Hypothalamus (tissue), 51 donors: ENCODE measurements around the gene EPB41L1.

Source experiments
- DNase-seq, 51 donors: peaks; one replicate each; lab custom pipeline; 2025; lab: John Stamatoyannopoulos, UW

Gene EPB41L1

DNA sequence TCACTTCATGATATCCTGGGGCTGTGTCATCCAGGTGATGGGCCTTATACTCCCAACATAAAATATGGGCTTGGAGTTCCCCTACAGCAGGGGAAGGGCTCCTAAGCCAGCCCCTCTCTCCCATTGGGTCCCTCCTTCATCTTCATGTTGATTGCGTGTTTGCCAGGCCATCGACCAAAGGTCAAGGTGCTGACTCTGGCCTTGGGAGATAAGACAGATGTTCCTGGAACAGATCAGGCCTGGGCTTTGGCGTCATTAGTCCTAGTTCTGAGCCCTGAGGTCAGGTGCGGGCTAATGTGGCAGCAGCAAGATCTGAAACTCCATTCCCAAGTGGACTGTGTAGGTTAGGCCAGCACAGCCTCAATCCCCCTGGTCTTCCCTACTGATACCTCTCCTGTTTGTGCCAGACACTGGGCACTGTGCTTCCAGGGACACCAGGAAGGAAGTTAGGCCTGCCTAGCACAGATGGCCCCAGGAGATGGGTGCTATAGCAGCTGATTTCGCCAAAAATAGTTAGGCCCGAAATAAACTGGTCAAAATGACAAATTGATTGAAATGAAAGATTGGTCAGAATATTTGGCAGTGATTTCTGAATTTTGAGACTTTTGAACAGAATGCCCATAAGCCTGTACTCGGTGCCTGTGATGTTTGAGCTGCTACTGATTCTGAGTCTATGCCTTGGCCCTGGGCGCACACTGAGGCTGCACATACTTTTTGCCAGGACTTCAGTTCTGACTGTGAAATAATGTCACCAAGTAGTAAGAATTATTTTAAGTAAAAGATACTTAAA is 28.8 kb downstream of the EPB41L1 start:
- no peak for DNase-seq

DNA sequence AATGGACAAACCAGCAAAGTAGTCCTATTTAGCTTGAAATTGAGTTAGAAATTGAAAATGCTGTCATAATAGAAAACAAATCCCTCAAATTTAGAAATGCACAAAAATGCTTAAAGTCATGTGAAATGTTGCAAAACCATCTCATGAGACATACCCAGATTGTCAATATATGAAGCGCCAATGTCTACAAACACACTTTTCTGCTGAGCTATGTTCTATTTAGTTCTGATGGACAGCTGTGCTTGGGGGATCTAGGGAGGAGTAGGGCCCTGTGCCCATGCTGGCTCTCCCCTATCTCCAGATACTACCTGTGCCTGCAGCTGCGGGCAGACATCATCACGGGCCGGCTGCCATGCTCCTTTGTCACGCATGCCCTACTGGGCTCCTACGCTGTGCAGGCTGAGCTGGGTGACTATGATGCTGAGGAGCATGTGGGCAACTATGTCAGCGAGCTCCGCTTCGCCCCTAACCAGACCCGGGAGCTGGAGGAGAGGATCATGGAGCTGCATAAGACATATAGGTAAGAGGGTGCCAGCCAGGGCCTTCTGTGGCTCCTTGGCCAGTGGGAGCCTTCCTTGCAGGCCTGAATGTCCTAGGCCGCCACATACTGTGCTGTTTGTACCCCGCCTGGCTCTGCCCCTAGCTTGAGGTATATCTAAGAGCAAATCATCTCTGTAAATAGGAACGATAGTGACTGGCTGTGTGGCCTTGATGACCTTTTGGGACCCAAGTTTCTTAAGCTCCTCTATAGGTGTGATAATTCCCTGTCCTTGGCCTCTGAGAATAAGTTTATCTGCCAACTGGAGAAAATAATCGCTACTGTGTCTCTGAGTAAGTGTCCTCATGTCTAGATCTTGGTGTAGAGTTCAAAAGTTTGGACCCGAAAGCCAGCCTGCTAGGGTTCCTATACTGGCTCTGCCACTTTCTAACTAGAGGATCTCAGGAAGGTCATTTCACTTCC is 30.6 kb downstream of the EPB41L1 start:
- no peak for DNase-seq

DNA sequence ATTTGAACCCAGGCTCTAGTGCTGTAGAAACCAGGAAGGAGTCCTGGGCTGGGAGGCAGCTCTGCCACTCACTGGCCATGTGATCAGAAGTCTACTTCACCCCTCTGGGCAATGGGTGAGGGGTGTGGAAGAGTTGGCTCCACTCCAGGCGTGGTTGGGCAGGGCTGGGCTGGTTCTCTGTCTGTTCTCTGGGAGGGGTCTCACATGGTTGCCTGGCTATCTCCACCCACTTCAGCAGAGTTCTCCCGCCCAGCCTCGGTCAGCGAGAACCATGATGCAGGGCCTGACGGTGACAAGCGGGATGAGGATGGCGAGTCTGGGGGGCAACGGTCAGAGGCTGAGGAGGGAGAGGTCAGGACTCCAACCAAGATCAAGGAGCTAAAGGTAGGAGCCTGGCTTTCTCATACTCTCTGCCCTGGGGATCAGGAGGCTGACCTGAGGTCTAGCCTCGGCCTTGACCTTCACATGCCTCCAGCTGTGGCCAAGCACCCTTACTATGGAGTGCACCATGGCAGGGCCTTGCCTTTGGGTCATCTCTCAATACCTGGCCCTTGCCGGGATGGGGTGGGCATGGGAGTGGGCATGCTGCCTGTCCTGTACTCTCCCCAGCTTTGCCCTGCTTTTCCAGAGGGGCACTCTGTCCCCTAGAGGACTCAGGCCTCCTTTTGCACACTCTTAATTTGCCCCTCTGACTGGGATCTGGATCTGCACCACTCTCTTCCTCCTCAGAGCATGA is 39.6 kb downstream of the EPB41L1 start:
- no peak for DNase-seq

DNA sequence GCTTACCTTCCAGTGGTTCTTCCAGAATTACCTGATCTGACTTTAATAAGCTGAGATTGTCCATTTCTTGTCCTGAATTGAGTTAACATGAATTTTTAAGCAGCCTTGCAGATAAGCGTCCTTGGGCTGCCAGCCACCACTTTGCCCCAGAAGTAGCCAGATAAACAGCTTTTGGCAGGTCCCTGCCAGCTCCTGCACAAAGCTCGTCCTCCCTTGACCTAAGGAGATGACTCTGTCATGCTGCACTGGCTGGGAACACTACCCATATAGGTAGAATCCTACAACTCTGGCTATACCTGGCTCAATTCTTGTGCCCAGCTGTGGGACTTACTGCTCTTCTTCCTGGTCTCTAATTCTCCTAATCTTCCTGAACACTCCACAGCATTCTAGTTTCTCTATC is 42.1 kb downstream of the EPB41L1 start:
- no peak for DNase-seq

DNA sequence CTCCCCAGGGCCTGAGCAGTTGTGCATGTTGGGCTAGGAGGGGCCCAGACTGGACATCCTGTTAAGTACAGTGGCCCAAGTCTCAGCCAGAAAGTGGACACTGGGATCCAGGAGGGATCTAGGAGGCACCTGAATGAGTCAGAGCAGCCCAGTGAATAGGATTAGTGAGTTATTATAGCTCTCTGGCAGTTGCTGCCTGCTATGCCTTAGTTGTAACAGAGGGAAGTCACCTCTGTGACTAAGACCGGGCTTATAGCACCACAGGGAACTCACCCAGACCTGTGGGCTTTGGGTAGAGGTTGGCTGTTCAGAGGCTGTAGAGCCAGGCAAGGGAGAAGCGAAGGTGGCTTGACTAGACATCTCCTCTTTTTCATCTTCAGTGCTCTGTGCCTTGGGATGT is 42.7 kb downstream of the EPB41L1 start:
- DNase-seq = no peak

DNA sequence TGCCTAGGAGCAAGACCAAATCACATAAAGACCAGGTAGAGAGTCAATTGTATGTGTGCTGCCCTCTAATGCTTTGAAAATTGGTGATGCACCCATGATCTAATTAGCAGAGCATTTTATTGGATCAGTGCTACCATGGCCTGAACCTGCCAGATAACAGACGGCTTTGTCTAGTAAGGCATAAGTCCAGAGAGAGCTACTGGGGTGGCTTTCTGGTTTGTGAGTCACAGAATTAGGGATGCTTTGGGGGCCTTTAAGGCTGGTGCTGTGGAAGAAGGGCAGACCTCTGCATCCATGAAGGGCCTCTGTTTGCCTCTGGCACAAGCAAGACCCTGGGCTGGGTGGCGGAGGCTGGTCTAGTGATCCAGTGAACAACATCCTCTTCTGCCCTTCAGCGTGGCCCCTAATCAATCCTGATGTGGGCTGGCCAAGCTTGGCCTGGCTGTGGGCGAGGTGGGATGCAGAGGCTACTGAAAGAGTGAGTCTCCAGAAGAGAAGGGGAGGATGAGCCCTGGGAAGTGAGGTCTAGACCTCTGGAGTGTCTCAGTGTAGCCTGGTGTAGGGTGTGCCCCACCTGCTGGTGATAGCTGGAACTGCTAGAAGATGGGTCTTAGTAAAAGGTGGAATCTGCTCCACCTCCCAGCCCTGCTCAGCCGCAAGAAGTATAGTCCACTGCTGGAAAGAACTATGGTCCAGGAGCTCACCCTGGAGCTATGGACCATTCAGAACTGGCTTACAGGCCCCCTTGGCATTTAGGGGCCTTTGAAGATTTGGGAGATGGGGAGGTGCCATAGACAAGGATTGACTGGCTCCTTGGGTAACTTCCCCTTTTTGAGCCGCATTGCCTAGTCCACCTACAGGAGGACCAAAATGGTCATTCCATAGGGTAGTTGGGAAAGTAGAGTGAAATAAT is 45.1 kb downstream of the EPB41L1 start:
- DNase-seq = peak in 50 of 51 donors; percentile 6 to 93 (median 50)

DNA sequence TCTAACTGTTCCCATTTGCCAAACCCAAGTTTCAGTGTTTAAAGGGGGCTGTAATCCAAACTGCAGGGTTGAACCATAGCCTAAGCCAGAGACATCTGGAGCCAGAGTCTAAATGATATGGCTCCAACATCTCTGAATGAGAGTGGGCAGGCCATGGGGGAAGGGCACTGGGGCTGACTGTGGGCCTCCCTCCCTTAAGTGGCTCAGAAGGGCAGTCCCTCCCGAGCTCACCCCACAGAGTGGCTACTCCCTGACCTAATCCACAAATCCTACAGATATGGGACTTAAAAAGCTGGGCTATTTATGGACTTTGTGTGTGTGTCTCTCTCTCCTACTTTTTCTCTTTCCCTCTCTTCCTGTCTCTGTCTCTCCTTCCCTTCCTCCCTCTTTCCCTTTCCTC is 45.9 kb downstream of the EPB41L1 start:
- no peak for DNase-seq

DNA sequence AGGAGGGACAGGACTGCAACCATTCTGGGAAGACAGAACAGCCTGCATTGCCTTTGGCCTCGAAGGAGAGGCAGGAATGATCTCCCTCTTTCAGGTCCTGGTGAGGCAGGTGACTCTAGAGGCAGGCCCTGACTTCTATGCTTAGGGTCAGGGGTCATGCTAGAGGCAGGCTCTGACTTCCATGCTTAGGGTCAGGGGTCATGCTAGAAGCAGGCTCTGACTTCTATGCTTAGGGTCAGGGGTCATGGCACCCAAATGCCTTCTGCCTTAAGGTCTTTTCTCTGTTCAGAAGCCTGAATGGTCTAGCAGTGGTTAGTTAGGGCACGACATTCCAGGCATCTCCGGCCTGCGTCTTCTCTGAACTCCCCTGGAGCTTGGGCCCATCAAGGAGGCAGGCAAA is 46.7 kb downstream of the EPB41L1 start:
- no peak for DNase-seq

DNA sequence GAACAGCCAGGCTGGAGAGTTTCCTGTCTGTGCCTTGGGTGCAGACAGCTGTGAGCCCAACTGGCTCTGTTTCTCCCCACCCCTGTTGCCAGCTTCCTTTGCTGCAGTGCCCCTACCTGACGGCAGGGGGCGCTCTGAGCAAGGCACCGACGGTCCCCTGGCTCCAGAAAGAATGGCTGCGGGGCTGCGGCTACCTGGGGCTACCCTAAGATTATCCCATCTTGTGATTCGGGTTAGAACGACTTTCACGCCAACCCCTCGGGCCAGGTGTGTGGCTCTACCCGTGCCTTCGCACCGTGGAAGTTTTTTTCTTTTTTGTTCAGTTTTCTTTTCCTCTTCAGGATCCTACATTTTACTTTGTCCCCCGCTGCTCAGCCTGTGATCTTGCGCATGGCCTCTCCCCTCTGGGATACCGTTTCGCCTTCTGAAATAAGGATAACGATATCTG is 48.4 kb downstream of the EPB41L1 start:
- peak in 46 of 51 donors; percentile 5 to 82 (median 46) for DNase-seq

DNA sequence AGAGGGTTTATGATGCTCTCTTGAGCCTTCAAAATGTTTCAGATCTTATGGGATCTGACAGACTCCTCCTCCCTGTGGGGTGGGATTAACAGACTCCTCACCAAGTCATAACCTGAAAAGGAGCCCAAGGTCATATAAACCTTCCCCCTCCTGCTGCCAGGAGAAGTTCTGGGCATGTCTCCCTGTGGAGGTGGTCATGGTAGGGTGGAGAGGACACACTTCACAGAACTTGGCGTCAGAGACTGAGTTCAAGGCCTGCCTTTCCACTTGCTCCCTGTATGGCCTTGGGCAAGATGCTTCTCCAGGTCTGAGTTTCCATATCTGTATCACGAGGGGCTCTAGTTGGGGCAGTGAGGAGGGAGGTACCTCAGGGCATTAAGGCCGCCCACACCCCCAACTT is 49.3 kb downstream of the EPB41L1 start:
- DNase-seq = no peak

DNA sequence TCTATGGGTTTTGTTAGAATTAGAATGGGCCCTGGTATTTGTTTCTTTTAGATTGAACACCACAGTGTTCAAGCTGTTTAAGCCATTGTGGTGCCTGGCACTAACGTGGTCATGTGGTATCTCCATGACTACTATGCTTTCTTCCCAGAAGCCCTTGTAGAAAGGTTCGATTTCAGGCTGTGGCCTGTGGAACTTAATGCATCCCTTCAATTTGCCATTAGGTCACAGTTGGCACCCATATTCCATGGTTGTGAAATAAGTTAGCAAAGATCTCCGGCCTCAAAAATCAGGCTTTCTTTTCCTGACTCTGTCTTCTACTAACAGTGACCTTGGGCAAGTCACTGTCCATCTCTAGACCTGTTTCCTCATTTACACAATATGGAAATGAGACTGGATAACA is 50.5 kb downstream of the EPB41L1 start:
- no peak for DNase-seq

DNA sequence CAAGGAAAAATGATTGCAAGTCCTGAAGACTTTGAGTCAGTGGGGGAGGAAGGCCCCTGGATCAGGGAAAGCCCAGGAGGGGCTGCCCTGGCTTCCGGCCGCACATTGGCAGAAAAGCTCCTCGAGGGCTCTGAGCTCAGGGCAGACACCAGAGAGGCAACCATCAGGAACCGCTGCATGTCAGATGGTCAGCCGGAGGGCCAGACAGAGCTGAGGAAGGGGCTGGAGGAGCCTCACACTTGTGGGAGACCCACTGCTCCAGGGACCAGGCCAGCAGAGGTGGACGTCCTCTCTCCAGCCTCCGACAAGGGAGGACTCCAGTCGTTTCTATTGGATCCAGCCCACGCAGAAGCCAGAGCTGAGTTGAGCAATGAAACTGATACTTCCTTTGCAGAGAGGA is 51.5 kb downstream of the EPB41L1 start:
- DNase-seq = no peak

DNA sequence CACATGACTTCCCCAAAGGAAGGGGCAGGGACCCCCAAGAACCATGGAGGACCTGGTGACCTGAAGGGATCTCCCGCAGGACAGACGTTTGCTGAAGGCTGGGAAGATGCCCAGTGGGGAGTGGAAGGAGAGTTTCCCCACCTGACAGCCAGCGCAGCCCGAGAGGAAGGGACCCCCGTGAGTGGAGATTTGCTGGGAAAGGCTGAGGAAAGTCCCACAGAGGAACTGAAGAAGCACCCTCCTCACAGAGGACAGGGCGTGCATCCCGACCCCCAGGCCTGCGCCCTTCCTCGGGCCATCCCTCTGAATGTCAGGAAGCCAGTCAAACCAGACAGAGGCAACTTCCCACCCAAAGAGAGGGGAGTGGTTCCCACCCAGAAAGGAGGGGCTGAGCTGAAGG is 52.1 kb downstream of the EPB41L1 start:
- DNase-seq = no peak

DNA sequence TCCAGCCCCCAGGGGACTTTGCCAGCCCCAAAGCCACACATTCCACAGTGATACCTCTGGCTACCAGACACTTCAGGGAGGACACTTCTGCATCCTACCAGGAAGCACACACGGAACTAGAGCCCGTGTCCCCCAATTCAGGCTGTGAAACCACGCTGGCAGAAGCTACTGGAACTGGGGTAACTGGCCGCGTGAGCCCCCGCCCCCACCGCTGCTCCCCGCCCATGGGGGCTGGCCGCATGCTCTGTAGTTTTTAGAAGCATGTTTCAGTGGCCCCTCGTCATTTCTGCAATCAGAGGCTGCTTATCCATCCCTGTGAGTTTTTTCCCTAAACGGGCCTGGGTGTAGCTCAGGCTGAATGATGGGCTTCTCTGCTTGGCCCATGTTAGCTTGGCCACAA is 53.1 kb downstream of the EPB41L1 start:
- no peak for DNase-seq

DNA sequence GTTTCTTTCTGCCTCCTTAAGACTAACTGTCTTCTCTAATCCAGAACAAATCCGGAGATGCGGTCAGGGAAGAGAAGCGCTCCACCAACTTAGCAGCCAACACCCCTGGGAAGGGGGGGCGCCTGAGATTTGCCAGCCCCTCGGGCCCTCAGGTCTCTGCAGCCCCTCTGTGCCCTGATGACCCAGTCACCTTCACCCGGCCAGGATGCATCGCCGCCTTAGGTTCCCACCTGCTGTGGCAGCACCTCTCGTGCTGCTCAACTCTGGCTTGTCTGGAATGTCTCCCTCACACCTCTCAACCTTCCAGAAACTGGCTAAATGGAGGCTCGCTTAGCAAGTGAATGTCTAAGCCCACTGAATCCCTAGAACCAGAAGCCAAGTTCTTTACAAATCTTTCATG is 53.7 kb downstream of the EPB41L1 start:
- no peak for DNase-seq

DNA sequence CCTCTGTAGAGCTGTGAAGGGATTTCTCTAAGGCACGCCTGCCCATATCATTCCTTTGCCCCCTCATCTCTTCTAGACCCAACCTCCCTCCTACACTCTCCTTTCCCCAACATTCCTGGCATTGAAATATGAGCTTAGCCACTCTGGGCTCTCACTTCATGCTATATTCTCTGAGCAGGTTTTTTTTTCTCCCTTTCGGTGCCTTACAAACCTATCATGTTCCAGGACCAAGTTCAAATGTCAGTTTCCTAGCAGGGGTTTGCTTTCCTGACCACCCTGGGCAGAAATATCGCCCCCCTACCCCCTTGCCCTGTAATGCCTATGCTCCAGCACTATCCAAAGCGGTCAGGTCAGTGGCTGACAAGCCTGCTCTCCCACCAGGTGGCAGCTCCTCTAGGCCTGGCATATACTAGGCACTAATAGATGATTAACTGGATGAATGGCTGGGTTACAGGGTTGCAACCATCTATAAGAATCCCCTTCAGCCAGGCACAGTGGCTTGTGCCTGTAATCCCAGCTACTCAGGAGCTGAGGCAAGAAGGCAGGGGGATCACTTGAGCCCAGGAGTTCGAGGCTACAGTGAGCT is 56.0 kb downstream of the EPB41L1 start:
- DNase-seq = no peak

DNA sequence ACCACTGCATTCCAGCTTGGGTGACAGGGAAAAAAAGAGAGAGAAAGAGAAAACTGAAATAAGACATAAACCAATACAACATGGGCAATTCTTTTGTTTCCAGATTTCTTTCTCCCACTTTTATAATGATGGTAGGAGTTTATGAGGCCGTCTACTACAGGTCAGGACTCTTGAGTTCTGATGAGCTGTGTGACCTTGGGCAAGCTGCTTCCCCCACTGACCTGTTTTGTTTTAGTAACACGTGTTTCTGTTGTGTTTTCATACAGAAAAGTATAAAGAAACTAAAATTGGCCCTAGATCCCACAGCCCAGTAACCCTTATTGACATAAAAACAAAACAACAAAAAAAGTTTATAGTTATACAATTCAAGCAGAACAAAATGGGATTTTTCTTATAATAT is 58.8 kb downstream of the EPB41L1 start:
- no peak for DNase-seq

DNA sequence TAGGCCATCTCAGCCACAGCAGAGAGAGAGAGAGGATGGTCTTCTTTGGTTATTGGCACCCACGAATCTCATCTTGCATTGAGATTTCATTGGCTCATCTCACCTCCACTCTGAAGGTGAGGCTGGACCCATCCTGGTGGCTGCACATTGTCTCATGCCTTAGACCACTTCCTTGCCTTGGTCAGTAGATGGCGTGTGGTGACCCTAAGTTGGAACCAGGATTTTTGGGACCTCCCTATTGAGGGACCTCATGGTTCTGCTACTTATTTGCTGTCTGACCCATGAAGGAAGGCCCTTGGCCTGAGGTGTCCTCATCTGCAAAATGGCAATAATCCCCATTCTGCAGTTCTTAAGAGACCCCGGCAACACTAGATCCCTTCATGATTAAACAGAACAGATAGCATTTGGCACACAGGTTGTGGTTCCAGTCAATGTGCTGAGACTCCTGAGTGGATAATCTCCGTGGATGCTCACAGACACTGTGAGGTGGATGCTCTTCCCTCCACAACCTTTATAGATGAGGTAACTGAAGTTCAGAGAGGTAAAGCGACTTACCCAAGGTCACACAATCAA is 60.2 kb downstream of the EPB41L1 start:
- no peak for DNase-seq

DNA sequence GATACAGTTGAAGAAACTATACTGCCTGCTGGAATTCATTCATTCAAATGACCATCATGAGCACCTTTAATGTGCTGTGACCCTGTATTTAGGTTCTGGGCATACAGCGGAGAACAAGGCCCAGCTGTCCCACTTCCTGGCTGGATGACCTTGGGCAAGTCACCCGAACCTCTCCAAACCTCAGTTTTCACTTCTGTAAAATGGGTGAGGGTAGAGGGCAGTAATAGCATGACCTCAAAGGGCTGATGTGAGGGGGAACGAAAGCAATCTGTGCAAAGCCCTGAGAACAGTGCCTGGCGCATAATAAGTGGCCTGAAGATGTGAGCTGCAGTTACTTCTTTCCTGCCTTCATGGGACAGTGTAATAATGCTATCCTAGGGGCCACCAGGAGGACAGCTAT is 61.2 kb downstream of the EPB41L1 start:
- DNase-seq = no peak
